Left ventricle myocardium superior (tissue), 1 donor: Measurements from ENCODE around the gene NOTCH2. TPM values are rescaled to one million over a fixed set of nuclear protein-coding genes. Genes with fewer than 3 reads are reported as not detected.
"Not testable (repeated sequence)": the region's sequence is repeated elsewhere in the genome, so short reads cannot be mapped to it uniquely, and the experiment has no call there.

ENCODE experiments used
- ATAC-seq: fragments of 200-7000 bp; cut with Tn5 transposase; one replicate; pipeline ENCODE4 v1.9.1; 2020; ENCODE audit warnings: mild to moderate bottlenecking, moderate library complexity
- DNase-seq: peaks from one replicate; pipeline ENCODE4 v3.0.0-alpha.2; 2020
- intact Hi-C: fragments of 100-400 bp; cut with micrococcal nuclease; formaldehyde crosslinking; loops from one replicate; pipeline ENCODE4 v1.11.0; 2022
- total RNA-seq: library from RNA; stranded (reverse); fragmentation: NEBNext Ultra II Directional; extraction: Animal tissue kit (Norgen Biotek cat#: 25700); gene quantifications from one replicate; pipeline ENCODE4 v1.2.1, GENCODE V29; 2021
- donor health status: DM: no; HTN: yes; CAD: no; lungs with severe emphysema.

NOTCH2 gene
- total RNA-seq, 1 donor from 2014 or later, result 15.6 TPM

- ATAC-seq, result no peak
- intact Hi-C loops, result no loop called here
- no peak for DNase-seq
Observed at GRCh38 chr1:119984771-119985170, 84.7 kb downstream of the NOTCH2 start.

- ATAC-seq (no peak), DNase-seq (no peak)
- intact Hi-C loops, result no loop called here
Observed at GRCh38 chr1:119981986-119982815, 87.3 kb downstream of the NOTCH2 start.

DNA sequence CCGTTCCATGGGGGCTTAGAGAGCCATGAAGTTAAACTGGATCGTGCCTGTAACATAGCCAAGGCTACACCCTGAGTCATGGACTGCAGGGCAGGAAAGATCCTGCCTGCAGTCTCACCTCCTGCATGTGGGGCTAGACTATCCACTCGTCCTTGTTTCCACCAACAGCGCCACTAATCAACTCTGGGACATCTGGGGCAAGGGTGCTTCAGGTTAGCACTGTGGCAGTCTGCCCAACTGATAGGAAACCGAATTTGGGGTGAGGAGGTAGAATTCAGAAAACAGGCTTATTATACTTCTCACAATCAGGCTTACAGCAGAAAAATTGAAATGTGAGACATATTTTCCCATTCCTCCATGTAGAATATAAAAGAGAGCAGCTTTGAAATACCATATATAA lies 88.0 kb downstream of the NOTCH2 start:
- DNase-seq (no peak), ATAC-seq (no peak)
- intact Hi-C loops, result no loop called here

DNA sequence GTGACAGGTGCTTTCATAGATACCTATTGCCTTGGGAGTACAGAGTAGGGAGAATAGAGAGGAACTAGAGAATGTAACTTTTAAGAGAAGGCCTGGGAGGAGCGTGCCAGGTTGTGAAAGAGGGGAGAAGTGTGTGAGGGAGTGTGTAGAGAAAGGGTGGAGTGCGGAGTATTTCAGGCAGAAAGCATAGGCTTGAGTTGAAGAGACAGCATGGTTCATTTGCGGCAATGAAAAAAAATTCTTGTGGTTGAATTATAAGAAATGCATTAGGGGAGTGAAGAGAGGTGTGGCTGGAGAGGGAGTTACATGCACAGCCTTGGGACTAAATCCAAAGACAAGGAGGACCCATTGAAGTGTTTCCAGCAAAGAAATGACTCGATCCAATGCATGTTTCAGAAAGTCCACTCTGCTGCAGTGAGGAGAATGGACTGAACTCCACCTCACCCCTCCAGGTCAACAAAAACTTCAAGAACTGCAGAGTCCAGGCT lies 91.4 kb downstream of the NOTCH2 start:
- ATAC-seq (no peak), DNase-seq (no peak)
- intact Hi-C loops, result no loop called here

- DNase-seq, ATAC-seq, intact Hi-C loops: not testable (repeated sequence)
Observed at GRCh38 chr1:119977113-119977736, 92.2 kb downstream of the NOTCH2 start.

- peak; percentile 32 for ATAC-seq
- DNase-seq, intact Hi-C loops: not testable (repeated sequence)
Observed at GRCh38 chr1:119975582-119976254, 93.7 kb downstream of the NOTCH2 start.

DNA sequence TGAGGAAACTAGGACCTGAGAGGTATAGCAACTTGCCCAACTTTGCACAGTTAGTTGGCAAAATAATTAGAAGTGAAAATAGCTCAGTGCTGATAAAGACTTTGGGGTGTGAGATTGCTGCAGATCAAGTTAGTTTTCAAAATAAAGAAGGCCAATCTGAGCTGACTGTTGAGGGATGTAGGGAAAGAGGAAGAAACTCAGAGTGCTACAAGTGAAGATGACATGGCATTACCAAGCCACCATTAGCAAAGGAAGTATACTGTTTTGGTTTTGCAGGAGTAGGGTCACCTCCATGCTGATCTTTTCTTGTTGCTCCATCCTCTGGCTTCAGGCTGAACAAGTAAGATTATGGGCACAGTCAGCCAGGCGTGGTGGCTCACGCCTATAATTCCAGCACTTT lies 94.5 kb downstream of the NOTCH2 start:
- DNase-seq (no peak), ATAC-seq (no peak)

GRCh38 chr1:119974013-119974412 lies 95.4 kb downstream of the NOTCH2 start:
- intact Hi-C loops, result no loop called here
- DNase-seq, result no peak
- ATAC-seq, result no peak

More for the DNA sequence above, 94.5 kb downstream of the NOTCH2 start:
- intact Hi-C loops, result no loop called here

DNA sequence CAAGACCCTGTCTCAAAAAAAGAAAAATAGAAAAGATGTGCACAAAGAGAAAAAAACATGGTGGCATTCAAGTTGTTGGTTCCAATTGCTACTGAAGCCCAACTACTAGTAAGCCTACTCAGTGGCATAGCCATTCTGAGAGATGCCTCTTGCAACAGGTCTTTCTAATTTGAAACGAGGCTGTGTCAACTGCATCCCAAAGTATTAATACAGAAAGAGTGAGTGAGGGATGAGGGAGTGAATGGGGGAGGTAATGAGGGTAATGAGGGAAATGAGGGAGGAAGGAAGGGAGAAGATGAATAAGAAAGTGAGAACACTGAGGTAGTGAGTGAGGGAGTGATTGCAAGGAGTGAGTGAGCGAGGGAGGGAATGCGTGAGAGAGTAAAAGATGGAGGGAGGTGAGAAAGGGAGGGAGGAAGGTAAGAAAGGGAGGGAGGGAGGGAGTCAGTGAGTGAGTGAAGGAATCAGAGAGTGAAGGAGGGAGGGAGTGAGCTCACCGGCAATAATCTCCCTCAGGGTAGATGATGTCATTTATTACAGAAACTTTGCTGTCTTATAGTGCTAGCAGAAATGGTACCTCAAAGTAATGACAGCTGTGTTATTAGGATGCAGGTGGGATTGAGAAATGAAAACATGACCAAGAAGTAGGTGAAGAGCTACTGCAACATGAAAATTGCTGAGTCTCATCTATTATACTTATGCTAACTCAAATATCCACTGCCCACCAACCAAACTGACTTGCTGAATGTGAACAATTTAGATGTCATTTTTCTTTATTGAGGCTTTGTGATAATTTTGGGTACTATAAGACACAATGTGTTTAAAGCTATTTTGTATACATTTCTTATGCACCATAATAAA lies 97.5 kb downstream of the NOTCH2 start:
- intact Hi-C loops, result no loop called here
- ATAC-seq, result no peak
- no peak for DNase-seq

- ATAC-seq (no peak), DNase-seq (no peak)
- intact Hi-C loops, result no loop called here
Observed at GRCh38 chr1:119968601-119969000, 100.9 kb downstream of the NOTCH2 start.

GRCh38 chr1:119968068-119968492 lies 101.4 kb downstream of the NOTCH2 start:
- intact Hi-C loops, result no loop called here
- peak; percentile 69 for DNase-seq
- peak; percentile 41 for ATAC-seq

DNA sequence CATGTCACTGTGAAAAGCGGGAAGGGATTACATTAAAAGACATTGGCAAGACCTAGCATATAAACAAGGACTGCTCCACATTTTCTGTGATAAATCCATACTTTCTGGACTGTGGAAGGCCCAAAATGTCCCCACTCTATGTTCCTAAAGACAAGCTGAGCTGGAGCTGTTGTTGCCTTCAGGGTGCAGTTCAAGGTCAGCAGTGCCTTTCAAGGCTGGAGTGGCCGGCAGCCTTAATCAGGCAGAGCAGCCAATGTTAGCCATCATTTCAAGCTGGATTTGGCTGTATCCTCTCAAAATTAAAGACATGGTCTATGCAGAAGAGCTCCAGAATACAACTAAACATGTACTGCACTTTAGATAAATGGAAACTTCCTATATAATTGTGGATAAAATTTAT lies 102.8 kb downstream of the NOTCH2 start:
- peak; percentile 31 for ATAC-seq
- no peak for DNase-seq
- intact Hi-C loops, result no loop called here

GRCh38 chr1:119966020-119966419 lies 103.4 kb downstream of the NOTCH2 start:
- DNase-seq (no peak), ATAC-seq (peak; percentile 74)
- intact Hi-C loops, result no loop called here

DNA sequence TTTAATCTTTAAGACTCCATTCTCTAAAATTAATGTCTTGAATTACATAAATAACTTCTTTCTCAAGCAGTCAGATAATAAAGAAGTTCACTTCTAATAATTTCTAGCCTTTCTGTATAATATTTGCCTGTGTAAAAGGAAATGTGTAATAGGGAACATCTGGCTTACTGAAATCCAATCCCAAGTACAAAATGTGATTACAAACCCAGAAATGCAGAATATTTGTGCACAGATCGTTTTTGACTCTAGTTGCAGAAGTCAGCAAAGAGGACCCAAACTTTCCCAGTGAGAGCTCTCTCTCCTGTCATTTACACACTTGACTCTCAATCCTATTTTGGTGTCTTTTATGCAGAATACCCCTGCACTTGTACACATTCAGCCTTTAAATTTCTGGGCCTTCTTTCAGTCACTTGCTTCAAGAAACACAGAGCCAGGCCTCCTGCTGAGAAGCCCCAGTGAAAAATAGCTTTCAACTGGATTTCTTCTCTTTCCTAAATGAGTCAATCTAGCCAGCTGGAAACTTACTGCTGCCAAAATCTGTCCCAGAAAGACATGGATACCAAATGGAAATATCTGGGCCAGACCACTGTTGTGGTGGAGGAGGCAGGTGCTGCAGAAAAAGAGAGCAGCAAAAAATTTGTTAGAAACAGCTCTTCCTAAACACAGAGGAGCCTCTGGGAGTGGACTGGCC lies 104.6 kb downstream of the NOTCH2 start:
- ATAC-seq (peak; percentile 69), DNase-seq (no peak)
- intact Hi-C loops, result no loop called here

- intact Hi-C loops, result no loop called here
- DNase-seq (no peak), ATAC-seq (peak; percentile 50)
Observed at GRCh38 chr1:119962296-119962968, 107.0 kb downstream of the NOTCH2 start.

DNA sequence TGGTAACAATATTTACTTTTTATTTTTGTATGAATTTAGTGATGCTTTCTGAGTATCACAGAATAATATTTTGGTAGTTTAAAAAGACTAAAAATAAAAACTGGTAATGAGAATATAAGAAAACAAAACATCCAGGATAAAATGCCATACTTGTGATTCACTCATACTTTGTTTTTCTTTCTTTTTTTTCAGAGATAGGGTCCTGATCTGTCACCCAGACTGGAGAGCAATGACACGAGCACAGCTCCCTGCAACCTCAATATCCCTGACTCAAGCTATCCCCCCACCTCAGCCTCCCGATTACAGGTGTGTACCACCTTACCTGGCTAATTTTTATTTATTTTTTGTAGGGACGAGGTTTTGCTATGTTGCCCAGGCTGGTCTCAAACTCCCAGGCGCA lies 109.0 kb downstream of the NOTCH2 start:
- no peak for ATAC-seq
- no peak for DNase-seq
- intact Hi-C loops, result no loop called here

- intact Hi-C loops, result no loop called here
- DNase-seq, result no peak
- ATAC-seq, result no peak
Observed at GRCh38 chr1:119959268-119960220, 109.9 kb downstream of the NOTCH2 start.
